HG02885 (cell line): ENCODE data around the gene RALB.
A peak's percentile ranks its signal among the peaks of the same experiment; 100 is the strongest.
"Not testable (repeated sequence)": the region's sequence is repeated elsewhere in the genome, so short reads cannot be mapped to it uniquely, and the experiment has no call there.

Source experiments
- ATAC-seq: cut with Tn5 transposase; IDR thresholded peaks from one replicate; pipeline ENCODE4 v1.9.1; 2021; ENCODE audit warnings: mild to moderate bottlenecking; ENCODE audit not compliant: unreplicated experiment, poor library complexity

The RALB gene

DNA sequence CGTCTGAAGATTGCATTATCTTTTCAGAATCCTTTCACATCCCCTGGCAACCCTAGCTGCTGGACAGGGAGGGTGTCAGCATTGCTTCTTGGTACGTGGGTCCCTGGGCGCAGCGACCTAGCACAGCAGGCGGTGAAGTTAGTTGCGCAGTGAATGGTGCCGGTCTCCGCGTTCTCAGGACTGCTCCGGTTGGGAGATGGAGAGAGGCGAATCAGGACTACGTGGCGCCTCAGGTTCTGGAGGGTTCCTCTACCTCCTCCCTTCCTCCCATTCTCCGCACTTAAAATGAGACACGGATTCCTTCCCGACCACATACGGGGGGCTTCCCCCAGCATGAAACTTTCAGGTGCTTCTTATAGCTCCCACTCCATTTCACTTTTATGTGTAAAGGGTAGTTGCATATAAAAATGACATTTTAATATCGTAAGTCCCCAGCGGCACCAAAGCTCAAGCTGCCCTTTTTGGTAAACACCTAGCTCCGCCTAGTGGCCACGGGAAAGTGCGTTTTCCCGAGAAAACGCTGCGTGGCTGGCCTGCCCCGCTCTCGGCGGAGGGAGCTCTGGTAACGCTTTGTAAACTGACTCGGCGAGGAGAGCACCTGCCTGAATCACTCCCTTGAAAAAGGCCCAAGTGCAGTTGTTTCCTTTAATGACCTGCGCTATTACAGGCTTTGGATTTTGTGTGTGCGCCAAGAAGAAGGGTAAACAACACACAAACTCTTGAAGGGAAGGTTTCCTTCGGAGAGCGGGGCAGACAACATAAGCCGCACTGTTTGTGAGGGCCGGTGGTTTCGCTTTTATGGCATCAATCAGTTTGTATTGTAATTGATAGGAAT is 60.4 kb downstream of the RALB start:
- ATAC-seq: peak; percentile 41

DNA sequence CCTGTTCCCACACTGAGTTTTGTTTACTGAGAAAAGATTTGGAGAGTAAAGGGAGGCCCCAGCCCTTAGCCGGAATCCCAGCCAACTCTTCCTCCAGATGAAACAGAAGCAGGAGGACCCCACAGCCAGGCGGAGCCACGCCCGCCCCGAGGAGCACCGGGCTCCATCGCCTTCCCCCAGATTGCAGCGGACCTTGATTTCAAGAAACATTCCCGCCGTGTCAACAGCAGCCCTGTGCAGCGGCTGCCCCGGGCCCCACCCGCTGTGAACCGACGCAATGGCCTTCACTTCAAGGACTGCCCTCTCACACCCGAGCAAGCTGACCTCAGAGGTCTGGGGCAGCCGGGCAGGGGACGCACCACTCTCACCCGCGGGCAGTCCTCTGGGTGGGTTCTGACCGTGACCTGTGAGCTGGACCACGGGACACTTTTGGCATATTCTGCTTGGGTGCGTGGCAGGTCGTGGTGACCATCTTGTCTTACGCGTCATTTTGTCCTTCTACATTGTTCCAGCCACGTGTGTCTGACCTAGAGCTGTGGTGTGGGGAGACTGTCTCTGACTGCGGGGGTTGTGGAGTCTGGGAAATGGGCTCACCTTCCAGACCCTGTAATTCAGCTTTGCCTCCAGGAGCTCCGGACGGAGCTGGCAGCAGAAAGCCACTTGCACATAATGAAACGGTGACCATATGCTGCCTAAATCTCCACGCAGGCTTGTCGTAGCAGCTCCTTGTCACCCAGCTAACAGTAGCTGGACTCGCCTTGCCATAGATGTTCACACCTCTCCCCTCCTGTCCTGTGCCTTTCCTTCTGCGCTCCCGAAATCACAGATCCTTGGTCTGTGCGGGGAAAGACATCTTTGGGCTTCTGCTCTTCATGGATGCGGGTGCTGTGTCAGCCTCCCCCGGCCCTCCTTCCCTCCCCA is 61.3 kb downstream of the RALB start:
- ATAC-seq: no peak

DNA sequence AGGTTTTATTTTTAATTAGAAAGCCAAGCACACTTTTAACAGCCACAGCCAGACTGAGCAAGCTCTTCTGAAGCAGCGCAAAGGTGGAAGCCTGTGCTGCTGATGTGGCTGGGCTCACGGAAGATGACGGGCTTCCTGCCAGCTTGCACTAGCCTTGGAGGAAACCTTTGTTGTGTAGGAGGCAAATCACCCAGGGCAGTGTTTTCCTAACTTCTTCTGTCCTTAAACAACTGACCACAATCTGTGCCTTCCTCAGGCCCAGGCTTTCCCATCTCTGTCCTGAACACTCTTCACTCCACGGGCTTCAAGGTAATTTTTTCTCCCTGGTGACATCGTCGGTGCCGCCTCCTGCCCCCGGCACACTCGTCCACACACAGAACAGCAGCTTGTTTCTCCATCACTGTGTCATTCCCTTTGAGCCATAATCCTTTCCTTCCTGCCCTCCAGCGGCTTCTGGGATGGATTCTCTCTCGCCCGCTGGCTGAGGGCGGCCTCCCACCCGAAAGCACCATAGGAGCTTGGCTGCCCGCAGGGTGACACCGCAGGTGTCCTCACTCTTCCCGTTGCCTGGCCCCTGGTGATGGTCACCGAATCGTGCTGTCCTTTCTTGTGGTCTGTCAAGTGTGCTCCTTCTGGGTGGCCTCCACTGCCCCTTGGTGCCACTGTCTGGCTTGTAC is 62.2 kb downstream of the RALB start:
- ATAC-seq: no peak

DNA sequence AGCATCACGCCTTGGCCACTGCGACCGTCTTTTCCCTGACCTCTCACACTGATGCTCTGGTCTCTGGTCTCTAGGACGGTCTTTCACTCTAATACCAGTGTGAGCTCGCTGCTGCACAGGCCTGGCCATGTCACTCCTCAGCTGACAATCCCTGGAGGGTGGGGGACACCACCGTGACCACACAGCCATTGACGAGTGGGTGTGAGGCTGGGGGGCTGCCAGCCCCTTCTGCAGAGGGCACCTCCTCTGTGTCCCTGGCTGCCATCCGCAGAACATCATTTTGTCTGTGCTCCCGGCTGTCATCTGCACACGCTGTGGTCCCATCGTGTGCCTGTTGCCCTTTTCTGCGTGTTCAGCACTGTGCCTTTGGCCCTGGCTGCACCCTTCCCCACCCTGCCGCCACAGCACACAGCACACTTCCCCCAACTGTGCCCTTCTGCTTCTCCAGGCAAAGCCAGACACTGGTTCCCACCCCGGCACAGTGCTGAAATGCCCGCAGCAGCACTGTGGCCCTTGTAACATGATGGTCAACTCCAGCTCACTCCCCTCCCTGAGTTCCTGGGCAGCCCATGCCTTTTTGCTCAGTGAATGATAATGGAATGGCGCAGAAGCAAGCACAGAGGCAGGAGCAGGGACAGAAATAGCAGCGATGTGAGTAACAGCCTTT is 62.8 kb downstream of the RALB start:
- no peak for ATAC-seq

DNA sequence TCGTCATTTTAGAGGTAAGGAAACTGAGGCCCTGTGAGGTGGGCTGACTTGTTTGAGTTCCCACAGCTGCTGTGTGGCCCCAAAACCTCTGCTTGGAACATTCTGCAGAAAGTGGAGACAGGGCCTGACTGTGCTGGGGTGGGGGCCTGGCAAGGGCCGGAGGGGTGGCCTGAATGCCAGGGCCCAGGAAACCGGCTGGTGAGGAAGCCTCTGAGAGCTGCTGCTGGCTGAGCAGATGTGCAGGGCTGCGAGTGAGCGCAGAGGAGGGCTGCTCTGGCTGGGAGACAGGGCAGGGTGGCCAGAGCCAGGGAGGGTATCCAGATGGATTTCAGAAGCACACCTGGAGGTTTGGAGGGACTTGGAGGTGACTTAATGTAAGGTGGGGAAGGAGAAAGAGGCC is 63.4 kb downstream of the RALB start:
- ATAC-seq: no peak

DNA sequence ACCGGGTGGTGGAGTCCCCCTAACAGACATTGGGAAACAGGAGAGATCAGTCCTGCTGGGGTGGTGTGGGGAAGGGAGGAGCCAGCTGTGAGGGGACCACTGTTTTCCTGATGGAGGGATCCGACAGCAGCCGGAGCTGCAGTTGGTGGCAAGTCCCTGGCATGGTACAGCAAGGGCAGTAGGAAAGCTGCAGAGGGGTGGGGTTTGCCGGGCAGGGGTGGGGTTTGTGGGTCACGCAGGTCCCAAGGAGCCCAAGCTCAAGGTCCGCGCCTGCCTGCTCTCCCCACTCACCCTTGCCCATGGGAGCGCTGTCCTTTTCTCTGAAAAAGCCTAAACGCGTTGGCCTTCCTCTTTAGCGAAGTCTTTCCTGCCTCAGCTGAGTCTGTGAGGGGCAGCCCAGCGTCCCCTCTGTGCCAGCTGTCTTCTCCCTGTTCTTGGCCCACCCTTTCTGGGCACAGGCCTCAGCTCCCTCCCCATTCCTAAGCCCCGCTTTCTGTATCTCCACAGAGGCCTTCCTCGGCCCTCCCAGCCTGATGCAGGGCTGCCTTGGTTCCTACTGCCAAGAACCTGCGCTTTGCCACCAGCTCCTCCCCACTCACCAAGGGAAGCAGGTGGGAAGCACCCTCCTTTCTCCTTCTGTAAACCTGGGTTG is 64.0 kb downstream of the RALB start:
- no peak for ATAC-seq

DNA sequence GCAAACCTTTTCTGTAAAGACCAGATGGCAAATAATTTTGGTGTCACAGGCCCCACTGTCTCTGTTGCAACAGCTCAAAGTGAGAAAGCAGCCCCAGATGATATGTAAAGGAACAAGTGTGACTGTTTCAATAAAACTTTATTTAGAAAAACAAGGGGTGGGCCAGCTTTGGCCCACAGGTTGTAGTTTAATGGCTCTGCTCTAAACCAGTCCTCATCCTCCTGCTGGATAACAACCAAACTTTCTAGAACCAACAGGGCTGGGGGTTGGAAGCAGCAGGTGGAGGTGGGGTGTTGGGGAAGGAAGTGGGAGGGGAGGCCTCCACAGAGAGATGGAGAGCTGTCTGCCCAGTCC is 64.5 kb downstream of the RALB start:
- ATAC-seq: no peak

DNA sequence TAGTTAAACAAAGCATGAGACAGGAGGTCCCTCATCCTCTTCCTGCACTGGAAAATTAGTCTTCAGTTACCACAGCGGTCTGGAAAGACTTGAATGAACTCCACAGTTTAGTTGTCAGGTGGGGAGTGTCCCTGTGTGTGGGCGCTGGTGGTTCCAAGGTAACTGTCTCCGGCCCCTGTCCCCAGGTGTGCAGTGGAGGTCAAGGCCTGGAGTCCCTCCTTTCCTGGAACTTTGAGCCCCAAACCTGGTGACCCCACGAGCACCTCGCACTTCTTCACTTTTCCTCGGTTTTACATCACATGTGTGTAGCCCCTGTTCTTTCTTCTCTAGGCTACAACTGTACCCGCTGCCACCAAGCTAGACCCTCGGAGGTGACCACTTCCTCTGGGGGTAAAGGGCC is 65.3 kb downstream of the RALB start:
- no peak for ATAC-seq

DNA sequence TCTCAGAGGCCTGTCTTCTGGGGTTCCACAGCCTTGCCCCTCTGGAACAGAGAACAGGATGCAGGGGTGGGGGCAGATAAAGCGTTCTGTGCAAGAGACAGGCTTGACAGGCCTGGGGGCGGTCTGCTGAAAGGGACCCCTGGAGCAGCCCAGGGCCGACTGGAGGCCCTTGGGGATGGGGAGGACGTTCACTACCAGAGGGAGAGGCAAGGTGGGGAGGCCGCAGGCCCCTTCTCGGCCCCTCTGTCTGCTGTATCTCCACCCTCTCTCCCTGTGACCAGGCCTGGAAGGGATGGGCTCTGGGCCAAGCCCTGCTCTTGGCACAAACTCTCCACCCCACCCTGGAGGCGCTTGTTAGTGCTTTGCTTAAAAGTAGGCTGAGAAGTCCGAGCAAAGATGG is 66.0 kb downstream of the RALB start:
- no peak for ATAC-seq

DNA sequence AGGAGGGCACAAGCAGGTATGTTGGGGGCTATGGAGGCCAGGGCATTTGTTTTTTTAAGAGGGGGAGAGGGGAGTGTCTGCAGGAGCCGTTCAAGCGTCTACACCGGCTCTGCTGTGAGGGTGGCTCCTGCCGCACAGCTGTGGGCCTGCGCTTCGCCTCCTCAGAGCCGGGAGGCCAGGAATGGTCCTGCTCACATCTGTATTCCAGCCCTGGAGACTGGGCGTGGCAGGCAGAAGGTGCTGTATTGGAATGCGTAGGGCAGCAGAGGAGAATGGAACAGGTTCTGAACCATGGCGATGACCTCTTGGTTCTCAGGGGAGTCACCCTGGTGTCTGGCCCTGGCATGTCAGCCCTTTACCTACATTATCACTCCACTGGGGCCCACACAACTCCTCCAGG is 66.5 kb downstream of the RALB start:
- ATAC-seq: no peak

DNA sequence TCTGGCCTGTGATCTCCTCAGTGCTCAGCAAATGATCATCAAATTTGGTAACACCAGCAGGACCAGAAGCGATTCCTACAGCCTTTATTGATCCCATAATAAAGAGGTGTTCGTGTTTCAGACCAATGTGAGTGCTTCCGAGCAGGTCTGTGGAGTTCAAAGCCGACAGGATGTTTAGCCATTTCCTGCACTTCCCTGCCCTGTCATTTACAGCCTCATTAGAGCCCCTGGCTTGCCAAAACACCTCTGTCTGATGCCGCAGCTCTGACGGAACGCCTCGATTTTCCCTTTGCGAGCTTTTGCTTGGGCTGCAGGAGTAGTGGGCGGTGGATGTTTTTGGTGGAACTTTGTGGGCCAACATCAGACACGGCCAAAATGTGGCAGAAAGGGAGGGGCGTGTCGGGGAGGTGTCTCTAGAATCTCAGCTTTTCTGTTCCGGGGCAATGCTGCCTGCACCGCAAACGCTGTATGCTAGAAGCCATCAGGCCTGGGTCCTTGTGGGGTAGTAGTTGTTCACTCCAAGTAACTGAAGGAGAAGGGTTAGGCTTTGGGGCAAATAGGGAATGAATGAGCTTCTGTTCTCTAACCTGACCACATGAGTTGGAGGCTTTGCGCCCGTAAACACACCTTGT is 67.2 kb downstream of the RALB start:
- ATAC-seq: no peak

DNA sequence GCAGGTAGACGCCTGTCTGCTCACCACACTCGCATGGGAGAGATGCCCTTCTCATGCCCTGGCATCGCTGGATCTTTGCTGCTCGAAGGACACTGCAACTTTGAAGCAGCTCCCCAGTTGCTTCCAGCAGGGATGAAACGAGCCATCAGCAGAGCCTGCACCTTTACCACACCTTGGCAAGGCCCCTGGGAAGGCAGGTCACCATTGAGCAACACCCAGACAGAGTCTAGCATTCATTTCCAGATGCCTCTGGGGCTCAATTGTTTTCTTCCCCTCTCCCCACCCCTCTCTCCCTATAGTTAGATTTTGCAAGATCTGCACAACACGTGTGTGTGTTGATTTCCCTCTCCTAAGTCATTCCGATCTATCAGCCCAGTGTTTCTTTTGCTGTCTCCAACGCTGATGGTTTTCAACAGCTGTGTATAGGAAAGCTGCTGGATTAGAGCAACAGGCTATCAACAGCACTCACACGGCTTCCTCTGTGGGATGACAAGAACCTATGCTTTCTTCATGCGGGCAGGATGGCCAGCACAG is 67.7 kb downstream of the RALB start:
- ATAC-seq: no peak

DNA sequence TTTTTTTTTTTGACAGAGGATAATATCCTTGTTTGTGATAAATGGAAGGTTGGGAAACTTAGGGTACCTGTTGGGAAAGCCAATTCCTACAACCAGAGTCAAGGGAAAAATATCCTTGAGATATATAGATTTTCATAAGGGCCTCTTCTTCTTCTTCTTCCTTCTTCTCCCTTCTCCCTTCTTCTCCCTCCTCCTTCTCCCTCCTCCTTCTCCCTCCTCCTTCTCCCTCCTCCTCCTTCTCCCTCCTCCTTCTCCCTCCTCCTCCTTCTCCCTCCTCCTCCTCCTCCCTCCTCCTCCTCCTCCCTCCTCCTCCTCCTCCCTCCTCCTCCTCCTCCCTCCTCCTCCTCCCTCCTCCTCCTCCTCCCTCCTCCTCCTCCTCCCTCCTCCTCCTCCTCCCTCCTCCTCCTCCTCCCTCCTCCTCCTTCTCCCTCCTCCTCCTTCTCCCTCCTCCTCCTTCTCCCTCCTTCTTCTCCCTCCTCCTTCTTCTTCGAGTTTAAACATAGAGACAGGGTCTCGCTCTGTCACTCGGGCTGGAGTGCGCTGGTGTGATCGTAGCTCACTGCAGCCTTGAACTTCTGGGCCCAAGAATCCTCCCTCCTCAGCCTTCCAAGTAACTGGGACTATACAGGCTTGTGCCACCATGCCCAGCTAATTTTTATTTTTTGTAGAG is 68.4 kb downstream of the RALB start:
- ATAC-seq: not testable (repeated sequence)

DNA sequence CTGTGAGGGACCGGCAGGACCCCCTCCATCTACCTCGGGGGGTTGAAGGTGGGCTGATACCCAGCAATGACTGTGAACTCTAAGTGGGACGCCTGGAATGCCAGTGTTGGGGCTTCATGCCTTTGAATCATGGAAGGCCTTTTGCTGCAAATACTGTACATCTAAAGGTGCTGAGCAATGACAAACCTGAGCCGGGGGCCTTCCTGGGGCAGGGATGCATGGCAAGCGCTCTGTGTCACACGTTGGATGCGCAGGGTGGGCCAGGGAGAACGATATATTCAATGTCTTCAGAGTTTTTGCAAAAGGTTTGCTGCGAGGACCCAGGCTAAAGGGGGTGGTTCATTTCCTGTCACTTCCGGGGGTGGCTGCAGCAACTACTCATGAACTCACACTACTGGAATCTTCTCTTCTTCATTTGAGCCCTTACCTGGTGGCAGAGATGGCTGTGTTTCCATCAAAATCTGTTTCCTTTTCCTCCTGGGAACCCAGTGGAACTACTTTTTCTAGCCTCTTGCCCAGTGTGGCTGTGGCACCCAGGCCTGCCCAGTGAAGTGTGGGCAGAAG is 69.2 kb downstream of the RALB start:
- no peak for ATAC-seq

DNA sequence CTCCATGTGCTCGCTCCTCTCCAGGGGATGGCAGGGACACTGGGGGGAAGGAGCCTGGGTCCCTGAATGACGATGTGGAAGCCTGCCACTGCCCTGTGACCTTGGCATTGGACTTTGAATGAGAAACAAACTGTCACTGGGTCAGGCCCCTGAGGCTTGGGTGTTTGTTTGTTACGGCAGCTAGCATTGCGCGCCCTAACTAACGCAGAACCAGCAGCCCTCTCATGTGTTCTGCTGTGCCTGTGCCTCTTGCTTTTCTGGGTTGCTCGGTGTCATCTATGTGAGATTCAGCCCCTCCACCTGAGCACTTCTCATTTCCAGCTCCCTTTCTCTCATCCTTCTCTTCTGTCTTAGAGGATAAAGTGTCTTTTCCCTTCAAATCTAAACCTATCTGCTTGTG is 69.7 kb downstream of the RALB start:
- ATAC-seq: no peak

DNA sequence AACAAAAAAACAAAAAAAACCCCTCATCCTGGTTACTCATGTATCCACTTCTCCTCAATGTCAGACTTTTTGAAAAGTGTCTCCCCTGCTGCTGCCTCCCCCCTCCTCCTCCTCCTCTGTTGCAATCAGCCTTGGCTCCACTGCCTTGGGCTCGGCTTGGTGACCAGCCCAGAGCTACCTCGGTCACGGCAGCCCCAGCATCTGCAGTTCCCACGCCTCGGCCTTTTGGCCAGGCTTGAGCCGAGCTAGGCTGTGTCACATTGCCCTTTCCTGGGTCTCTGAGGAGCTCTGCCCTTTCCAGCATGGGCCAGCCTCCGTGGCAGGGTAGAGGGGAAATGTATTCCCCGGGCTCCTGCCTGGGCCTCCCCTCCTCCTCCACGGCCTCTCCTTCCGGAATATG is 70.6 kb downstream of the RALB start:
- ATAC-seq: no peak

DNA sequence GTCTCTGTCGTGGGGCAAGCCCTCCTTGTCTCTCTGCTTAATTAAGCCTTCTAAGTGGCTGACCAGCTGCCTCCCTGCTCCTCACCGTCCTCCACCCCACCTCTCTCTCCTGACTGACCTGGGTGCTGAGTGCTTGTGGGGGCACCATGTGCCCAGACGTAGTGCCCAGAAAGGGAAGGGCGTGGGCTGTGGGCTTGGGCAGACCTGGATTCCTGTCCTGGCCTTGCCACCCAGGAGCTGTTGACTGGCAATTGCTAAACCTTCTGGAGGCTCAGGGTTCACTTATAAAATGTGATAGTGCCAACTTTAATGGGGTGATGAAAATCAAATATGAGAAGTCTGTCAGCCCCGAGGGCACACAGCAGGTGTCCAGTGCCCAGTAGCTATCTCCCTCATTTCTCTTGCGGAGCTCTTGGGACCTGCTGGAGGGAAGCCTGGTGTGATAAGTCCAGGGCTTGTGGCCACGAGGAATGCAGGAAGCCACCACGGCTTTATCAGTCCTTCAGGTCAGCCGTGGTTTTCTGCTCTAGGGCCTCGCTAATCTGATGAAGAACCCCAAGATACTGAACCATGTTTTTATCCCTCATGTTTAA is 71.3 kb downstream of the RALB start:
- ATAC-seq: no peak

DNA sequence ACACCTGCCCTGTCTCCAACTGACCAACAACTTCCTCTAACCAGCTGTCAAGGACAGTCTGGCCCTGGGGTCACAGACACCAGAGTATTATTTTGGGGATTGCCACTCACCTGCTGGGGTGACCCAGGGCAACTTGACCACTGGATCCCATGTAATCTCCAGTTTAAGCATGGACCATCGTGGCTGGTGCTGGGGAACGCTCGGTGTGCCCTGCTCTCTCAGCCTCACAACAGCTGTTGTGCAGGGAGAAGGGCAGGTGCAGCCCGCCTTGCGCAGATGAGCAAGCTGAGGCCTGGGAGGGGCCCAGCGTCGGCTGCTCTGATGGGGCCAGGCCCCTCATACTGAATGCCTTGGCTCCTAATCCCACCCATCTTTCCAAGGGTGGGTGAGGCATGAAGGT is 72.3 kb downstream of the RALB start:
- no peak for ATAC-seq
